K562 (cell line): ENCODE results near the gene PRDX2. TPM values are rescaled to one million over a fixed set of nuclear protein-coding genes. Genes with fewer than 3 reads are reported as not detected.

Experiments
- BCL6 ChIP-seq: fragments of 250-450 bp; sonication (Bioruptor Pico); IDR thresholded peaks from 2 replicates; pipeline ENCODE4 v1.4.0; 2020
- ELF1 ChIP-seq: fragments of 200-800 bp; sonication (Bioruptor generic); IDR thresholded peaks from 2 replicates; pipeline ENCODE4 v1.6.1; 2016; ENCODE audit warnings: missing genetic modification characterization, missing compliant biosample characterization
- FOXK2 ChIP-seq, 2 experiments: fragments of 450-650 bp; IDR thresholded peaks in 1 of 2; conservative IDR thresholded peaks in 1 of 2; 2 replicates each; pipeline ENCODE4 v1.6.1; 2016; ENCODE audit warnings: low read depth in 2 of 2, mild to moderate bottlenecking in 1 of 2
- HDAC2 ChIP-seq: fragments of 450-650 bp; IDR thresholded peaks from 2 replicates; pipeline ENCODE4 v1.6.1; 2016; ENCODE audit warnings: mild to moderate bottlenecking
- HDAC8 ChIP-seq: fragments of 450-650 bp; IDR thresholded peaks from 2 replicates; pipeline ENCODE4 v1.6.1; 2016; ENCODE audit warnings: mild to moderate bottlenecking, missing genetic modification characterization, moderate library complexity, missing compliant biosample characterization
- LARP7 ChIP-seq: fragments of 450-650 bp; IDR thresholded peaks from 2 replicates; pipeline ENCODE4 v1.6.1; 2016
- MCM3 ChIP-seq: fragments of 450-650 bp; IDR thresholded peaks from 2 replicates; pipeline ENCODE4 v1.6.1; 2016
- PHTF2 ChIP-seq: fragments of 250-450 bp; sonication (Bioruptor Pico); IDR thresholded peaks from 2 replicates; pipeline ENCODE4 v1.5.0; 2021; ENCODE audit warnings: mild to moderate bottlenecking
- RBFOX2 ChIP-seq: fragments of 200-400 bp; formaldehyde crosslinking; IDR thresholded peaks from 2 replicates; pipeline ENCODE4 v1.6.1; 2017; ENCODE audit warnings: low read depth, mild to moderate bottlenecking, low read length, moderate library complexity
- SREBF2 ChIP-seq: sonication (generic); formaldehyde crosslinking; IDR thresholded peaks from 2 replicates; pipeline ENCODE4 v1.4.0; 2020; ENCODE audit warnings: mild to moderate bottlenecking, missing genetic modification reagents
- SRSF3 ChIP-seq: fragments of 200-400 bp; formaldehyde crosslinking; IDR thresholded peaks from 2 replicates; pipeline ENCODE4 v1.6.1; 2016; ENCODE audit warnings: mild to moderate bottlenecking, low read length, moderate library complexity; ENCODE audit not compliant: insufficient read depth
- SRSF9 ChIP-seq: fragments of 200-400 bp; formaldehyde crosslinking; IDR thresholded peaks from 2 replicates; pipeline ENCODE4 v1.6.1; 2017; ENCODE audit warnings: low read depth, low read length, borderline replicate concordance
- ZNF232 ChIP-seq: sonication (generic); formaldehyde crosslinking; IDR thresholded peaks from 2 replicates; pipeline ENCODE4 v1.8.0; 2022; ENCODE audit warnings: mild to moderate bottlenecking, missing genetic modification reagents
- ZNF586 ChIP-seq: fragments of 450-650 bp; formaldehyde crosslinking; conservative IDR thresholded peaks from 2 replicates; pipeline ENCODE4 v1.4.0; 2020; ENCODE audit warnings: mild to moderate bottlenecking, moderate library complexity
- ZNF589 ChIP-seq: fragments of 200-800 bp; sonication (Bioruptor generic); IDR thresholded peaks from 2 replicates; pipeline ENCODE4 v1.6.1; 2016; ENCODE audit warnings: low read depth, missing genetic modification characterization, missing compliant biosample characterization
- polyA plus RNA-seq, 8 experiments: library from polyadenylated mRNA; depleted of rRNA in 4 of 8; stranded (reverse) in 5 of 8; unstranded in 3 of 8; fragments of >200 nt; fragmentation: Nextera tagmentation in 2 of 8; fragmentation: Illumina TruSeq in 1 of 8; extraction: Ambion mirVana in 2 of 8; extraction: Trizol in 1 of 8; gene quantifications; 2 replicates each; pipeline versions ENCODE4 v1.2.1 to v1.2.3, GENCODE V29; 2011 to 2014; ENCODE audit warnings: inconsistent platforms in 1 of 8, missing spikeins in 1 of 8
- total RNA-seq, 7 experiments: library from RNA; depleted of rRNA in 6 of 7; stranded (reverse); fragments of >200 nt in 6 of 7; fragmentation: Illumina TruSeq in 2 of 7; extraction: Trizol in 2 of 7; gene quantifications; 2 replicates each; pipeline versions ENCODE4 v1.2.1 to v1.2.3, GENCODE V29; 2011 to 2021; ENCODE audit warnings: low replicate concordance in 1 of 7
- TF ChIP-seq, protein P1 (sequence below): sonication (generic); IDR thresholded peaks from 2 replicates; pipeline ENCODE4 v1.6.1; 2016
- TF ChIP-seq, protein P2 (sequence below), 3 experiments: IDR thresholded peaks in 2 of 3; conservative IDR thresholded peaks in 1 of 3; 2 replicates each; pipeline ENCODE4 v1.5.1; 2011 to 2012; ENCODE audit warnings: low read length in 3 of 3, mild to moderate bottlenecking in 3 of 3, control low read depth in 2 of 3, improper control_type of control experiment in 1 of 3, inconsistent platforms in 1 of 3, low read depth in 1 of 3, mixed read lengths in 1 of 3, moderate library complexity in 1 of 3; ENCODE audit not compliant: insufficient read depth in 2 of 3
- TF ChIP-seq, protein P3 (sequence below): sonication (generic); formaldehyde crosslinking; IDR thresholded peaks from 2 replicates; pipeline ENCODE4 v1.8.0; 2022; ENCODE audit warnings: mild to moderate bottlenecking, missing genetic modification reagents
- TF ChIP-seq, protein P4 (sequence below): fragments of 250-450 bp; sonication (Bioruptor Pico); IDR thresholded peaks from 2 replicates; pipeline ENCODE4 v1.8.0; 2022; ENCODE audit warnings: inconsistent platforms, mild to moderate bottlenecking, moderate library complexity, borderline replicate concordance
- TF ChIP-seq, protein P5 (sequence below): fragments of 450-650 bp; IDR thresholded peaks from 2 replicates; pipeline ENCODE4 v1.6.1; 2017; ENCODE audit warnings: antibody characterized with exemption
- TF ChIP-seq, protein P6 (sequence below): fragments of 450-650 bp; formaldehyde crosslinking; IDR thresholded peaks from 2 replicates; pipeline ENCODE4 v1.4.0; 2022; ENCODE audit warnings: missing genetic modification characterization

Gene PRDX2
- total and polyA plus RNA-seq, 9 of the 15 experiments (the other 6 are each of a cell fraction or from before 2014, with no cell fraction given), result 206 to 1,183 (median 415) TPM

DNA sequence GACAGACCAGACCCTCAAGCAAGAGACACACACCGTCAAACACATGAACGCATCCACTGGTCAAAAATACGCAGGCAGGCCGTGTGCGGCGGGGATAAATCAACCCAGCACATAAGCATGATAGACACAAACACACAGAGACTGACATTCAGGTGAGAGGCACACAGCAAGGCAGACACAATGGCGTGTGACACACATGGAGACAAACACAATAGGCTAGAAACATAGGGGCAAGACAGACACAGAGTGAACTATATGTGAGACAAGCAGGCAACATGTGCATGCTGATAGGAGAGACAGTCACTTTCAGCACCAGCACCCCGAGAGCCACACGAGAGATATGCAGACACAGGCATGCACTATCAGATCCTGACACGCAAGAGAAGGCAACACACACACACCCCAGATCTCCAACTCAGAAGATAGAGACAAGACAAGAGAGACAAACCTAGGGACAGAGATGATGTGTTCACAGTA, 17.2 kb downstream of the PRDX2 start (continued):
- TF ChIP-seq PHTF2 (CRISPR knock-in tag) (no peak), RBFOX2 (peak; percentile 53; the same call in 1 of the 2 replicates), LARP7 (peak; percentile 59; the same call in 1 of the 2 replicates), FOXK2 (conservative IDR thresholded peaks at IDR 0.05 in 1 of 2, IDR thresholded peaks at IDR 0.05 in 1 of 2; ENCODE audit: low read depth in 2 of 2) (peak; percentile 76 to 82), HDAC8 (tag) (no peak), ZNF586 (CRISPR knock-in tag) (no peak), MCM3 (no peak), HDAC2 (no peak; the same call in none of the 2 replicates), SREBF2 (CRISPR knock-in tag) (no peak), ZNF589 (CRISPR knock-in tag) (peak; percentile 95), ZNF232 (CRISPR knock-in tag) (no peak), SRSF3 (no peak), SRSF9 (no peak), BCL6 (CRISPR knock-in tag) (no peak), ELF1 (tag) (no peak)
- TF ChIP-seq, protein P1, sequence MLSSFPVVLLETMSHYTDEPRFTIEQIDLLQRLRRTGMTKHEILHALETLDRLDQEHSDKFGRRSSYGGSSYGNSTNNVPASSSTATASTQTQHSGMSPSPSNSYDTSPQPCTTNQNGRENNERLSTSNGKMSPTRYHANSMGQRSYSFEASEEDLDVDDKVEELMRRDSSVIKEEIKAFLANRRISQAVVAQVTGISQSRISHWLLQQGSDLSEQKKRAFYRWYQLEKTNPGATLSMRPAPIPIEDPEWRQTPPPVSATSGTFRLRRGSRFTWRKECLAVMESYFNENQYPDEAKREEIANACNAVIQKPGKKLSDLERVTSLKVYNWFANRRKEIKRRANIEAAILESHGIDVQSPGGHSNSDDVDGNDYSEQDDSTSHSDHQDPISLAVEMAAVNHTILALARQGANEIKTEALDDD, result no peak
- TF ChIP-seq, protein P2, sequence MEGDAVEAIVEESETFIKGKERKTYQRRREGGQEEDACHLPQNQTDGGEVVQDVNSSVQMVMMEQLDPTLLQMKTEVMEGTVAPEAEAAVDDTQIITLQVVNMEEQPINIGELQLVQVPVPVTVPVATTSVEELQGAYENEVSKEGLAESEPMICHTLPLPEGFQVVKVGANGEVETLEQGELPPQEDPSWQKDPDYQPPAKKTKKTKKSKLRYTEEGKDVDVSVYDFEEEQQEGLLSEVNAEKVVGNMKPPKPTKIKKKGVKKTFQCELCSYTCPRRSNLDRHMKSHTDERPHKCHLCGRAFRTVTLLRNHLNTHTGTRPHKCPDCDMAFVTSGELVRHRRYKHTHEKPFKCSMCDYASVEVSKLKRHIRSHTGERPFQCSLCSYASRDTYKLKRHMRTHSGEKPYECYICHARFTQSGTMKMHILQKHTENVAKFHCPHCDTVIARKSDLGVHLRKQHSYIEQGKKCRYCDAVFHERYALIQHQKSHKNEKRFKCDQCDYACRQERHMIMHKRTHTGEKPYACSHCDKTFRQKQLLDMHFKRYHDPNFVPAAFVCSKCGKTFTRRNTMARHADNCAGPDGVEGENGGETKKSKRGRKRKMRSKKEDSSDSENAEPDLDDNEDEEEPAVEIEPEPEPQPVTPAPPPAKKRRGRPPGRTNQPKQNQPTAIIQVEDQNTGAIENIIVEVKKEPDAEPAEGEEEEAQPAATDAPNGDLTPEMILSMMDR (IDR thresholded peaks at IDR 0.05 in 2 of 3, conservative IDR thresholded peaks at IDR 0.05 in 1 of 3; ENCODE audit: insufficient read depth in 2 of 3, low read depth in 1 of 3, low read length in 3 of 3), result 0 out of 6 replicates have a peak, but pooled peaks of 1 of the 3 experiments have one; percentile 1
- TF ChIP-seq, protein P3, sequence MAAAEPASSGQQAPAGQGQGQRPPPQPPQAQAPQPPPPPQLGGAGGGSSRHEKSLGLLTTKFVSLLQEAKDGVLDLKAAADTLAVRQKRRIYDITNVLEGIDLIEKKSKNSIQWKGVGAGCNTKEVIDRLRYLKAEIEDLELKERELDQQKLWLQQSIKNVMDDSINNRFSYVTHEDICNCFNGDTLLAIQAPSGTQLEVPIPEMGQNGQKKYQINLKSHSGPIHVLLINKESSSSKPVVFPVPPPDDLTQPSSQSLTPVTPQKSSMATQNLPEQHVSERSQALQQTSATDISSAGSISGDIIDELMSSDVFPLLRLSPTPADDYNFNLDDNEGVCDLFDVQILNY (CRISPR knock-in tag), result no peak
- TF ChIP-seq, protein P4, sequence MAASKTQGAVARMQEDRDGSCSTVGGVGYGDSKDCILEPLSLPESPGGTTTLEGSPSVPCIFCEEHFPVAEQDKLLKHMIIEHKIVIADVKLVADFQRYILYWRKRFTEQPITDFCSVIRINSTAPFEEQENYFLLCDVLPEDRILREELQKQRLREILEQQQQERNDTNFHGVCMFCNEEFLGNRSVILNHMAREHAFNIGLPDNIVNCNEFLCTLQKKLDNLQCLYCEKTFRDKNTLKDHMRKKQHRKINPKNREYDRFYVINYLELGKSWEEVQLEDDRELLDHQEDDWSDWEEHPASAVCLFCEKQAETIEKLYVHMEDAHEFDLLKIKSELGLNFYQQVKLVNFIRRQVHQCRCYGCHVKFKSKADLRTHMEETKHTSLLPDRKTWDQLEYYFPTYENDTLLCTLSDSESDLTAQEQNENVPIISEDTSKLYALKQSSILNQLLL (CRISPR knock-in tag), result no peak
- TF ChIP-seq, protein P5, sequence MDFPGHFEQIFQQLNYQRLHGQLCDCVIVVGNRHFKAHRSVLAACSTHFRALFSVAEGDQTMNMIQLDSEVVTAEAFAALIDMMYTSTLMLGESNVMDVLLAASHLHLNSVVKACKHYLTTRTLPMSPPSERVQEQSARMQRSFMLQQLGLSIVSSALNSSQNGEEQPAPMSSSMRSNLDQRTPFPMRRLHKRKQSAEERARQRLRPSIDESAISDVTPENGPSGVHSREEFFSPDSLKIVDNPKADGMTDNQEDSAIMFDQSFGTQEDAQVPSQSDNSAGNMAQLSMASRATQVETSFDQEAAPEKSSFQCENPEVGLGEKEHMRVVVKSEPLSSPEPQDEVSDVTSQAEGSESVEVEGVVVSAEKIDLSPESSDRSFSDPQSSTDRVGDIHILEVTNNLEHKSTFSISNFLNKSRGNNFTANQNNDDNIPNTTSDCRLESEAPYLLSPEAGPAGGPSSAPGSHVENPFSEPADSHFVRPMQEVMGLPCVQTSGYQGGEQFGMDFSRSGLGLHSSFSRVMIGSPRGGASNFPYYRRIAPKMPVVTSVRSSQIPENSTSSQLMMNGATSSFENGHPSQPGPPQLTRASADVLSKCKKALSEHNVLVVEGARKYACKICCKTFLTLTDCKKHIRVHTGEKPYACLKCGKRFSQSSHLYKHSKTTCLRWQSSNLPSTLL, result no peak
- TF ChIP-seq, protein P6, sequence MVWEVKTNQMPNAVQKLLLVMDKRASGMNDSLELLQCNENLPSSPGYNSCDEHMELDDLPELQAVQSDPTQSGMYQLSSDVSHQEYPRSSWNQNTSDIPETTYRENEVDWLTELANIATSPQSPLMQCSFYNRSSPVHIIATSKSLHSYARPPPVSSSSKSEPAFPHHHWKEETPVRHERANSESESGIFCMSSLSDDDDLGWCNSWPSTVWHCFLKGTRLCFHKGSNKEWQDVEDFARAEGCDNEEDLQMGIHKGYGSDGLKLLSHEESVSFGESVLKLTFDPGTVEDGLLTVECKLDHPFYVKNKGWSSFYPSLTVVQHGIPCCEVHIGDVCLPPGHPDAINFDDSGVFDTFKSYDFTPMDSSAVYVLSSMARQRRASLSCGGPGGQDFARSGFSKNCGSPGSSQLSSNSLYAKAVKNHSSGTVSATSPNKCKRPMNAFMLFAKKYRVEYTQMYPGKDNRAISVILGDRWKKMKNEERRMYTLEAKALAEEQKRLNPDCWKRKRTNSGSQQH (CRISPR knock-in tag), result no peak
